Measurements from ENCODE around the gene CEP78. TPM values are rescaled to one million over a fixed set of nuclear protein-coding genes. Genes with fewer than 3 reads are reported as not detected.

The CEP78 gene
- total RNA-seq = 8.5 and 16.4 TPM in 2 replicates

GRCh38 chr9:78235762-78236550 lies at the start of gene CEP78:
TSS of gene CEP78 (plus strand) at chr9:78236075. CDS start at chr9:78236351, 276 bp downstream.

GRCh38 chr9:78296893-78297671 lies 61.2 kb downstream of the CEP78 start, which contains the start of gene PSAT1:
TSS of gene PSAT1 (plus strand) at chr9:78297125. CDS start at chr9:78297211, 86 bp downstream.

Other genes with a start within 250 kb of the CEP78 start
- 18.6 and 21.9 TPM in 2 replicates for gene GNAQ, start 204.3 kb upstream of the CEP78 start, total RNA-seq
- 77.1 and 191 TPM in 2 replicates for gene PSAT1, start 61.0 kb downstream of the CEP78 start, total RNA-seq

Data from epithelial cell of alveolus of lung (primary cell).